K562 (cell line): ENCODE results near the gene ZNF669. TPM values are rescaled to one million over a fixed set of nuclear protein-coding genes. Genes with fewer than 3 reads are reported as not detected.

Experiments used
- AFF1 ChIP-seq, 2 experiments: fragments of 450-650 bp; IDR thresholded peaks; 2 replicates each; pipeline ENCODE4 v1.6.1; 2018; ENCODE audit warnings: mild to moderate bottlenecking in 2 of 2, low read depth in 1 of 2; ENCODE audit not compliant: partially characterized antibody in 2 of 2
- ATF1 ChIP-seq, 2 experiments: fragments of 450-650 bp in 1 of 2; IDR thresholded peaks; 2 replicates each; pipeline ENCODE4 v1.6.1; 2016; ENCODE audit warnings: missing compliant biosample characterization in 1 of 2, missing genetic modification characterization in 1 of 2
- BHLHE40 ChIP-seq: IDR thresholded peaks from 2 replicates; pipeline ENCODE4 v1.6.1; 2011; ENCODE audit warnings: low read length, improper control_type of control experiment
- DNMT1 ChIP-seq: fragments of 450-650 bp; IDR thresholded peaks from 2 replicates; pipeline ENCODE4 v1.6.1; 2016; ENCODE audit warnings: antibody characterized with exemption, mild to moderate bottlenecking
- ETV6 ChIP-seq, 3 experiments: fragments of 150-350 bp in 1 of 3; sonication (generic) in 1 of 3; formaldehyde crosslinking in 1 of 3; IDR thresholded peaks; 2 replicates each; pipeline versions ENCODE4 v1.6.1 to v1.8.0; 2014 to 2022; ENCODE audit warnings: borderline replicate concordance in 2 of 3, low read depth in 2 of 3, antibody characterized with exemption in 1 of 3, low read length in 1 of 3, mild to moderate bottlenecking in 1 of 3, missing genetic modification reagents in 1 of 3
- HSF4 ChIP-seq: fragments of 250-450 bp; sonication (Bioruptor Pico); IDR thresholded peaks from 2 replicates; pipeline ENCODE4 v2.1.2; 2022; ENCODE audit warnings: mild to moderate bottlenecking, moderate library complexity, borderline replicate concordance
- JUNB ChIP-seq: fragments of 450-650 bp; formaldehyde crosslinking; conservative IDR thresholded peaks from 2 replicates; pipeline ENCODE4 v1.4.0; 2020; ENCODE audit warnings: mild to moderate bottlenecking
- KDM1A ChIP-seq, 2 experiments: fragments of 450-650 bp; IDR thresholded peaks; 2 replicates each; pipeline ENCODE4 v1.6.1; 2016; ENCODE audit warnings: mild to moderate bottlenecking in 2 of 2
- MYC ChIP-seq, 2 experiments: fragments of 250-450 bp in 1 of 2; sonication (Bioruptor Pico) in 1 of 2; IDR thresholded peaks; 2 replicates each; pipeline versions ENCODE4 v1.5.1 to v1.6.1; 2012 to 2021; ENCODE audit warnings: low read depth in 2 of 2, borderline replicate concordance in 1 of 2, improper control_type of control experiment in 1 of 2, low read length in 1 of 2, mild to moderate bottlenecking in 1 of 2, moderate library complexity in 1 of 2
- RBM22 ChIP-seq: fragments of 200-400 bp; formaldehyde crosslinking; IDR thresholded peaks from 2 replicates; pipeline ENCODE4 v1.6.1; 2018; ENCODE audit warnings: low read length, low read depth; ENCODE audit not compliant: poor library complexity, severe bottlenecking
- ZKSCAN1 ChIP-seq: fragments of 150-350 bp; IDR thresholded peaks from 2 replicates; pipeline ENCODE4 v1.6.1; 2016; ENCODE audit warnings: low read depth, low read length
- ZNF253 ChIP-seq: fragments of 250-450 bp; sonication (Bioruptor Pico); conservative IDR thresholded peaks from 2 replicates; pipeline ENCODE4 v1.6.1; 2021; ENCODE audit warnings: mild to moderate bottlenecking
- ZNF354B ChIP-seq: fragments of 250-450 bp; sonication (Bioruptor Pico); IDR thresholded peaks from 2 replicates; pipeline ENCODE4 v1.4.0; 2020
- ZNF589 ChIP-seq: fragments of 200-800 bp; sonication (Bioruptor generic); IDR thresholded peaks from 2 replicates; pipeline ENCODE4 v1.6.1; 2016; ENCODE audit warnings: low read depth, missing genetic modification characterization, missing compliant biosample characterization
- polyA plus RNA-seq, 8 experiments: library from polyadenylated mRNA; depleted of rRNA in 4 of 8; stranded (reverse) in 5 of 8; unstranded in 3 of 8; fragments of >200 nt; fragmentation: Nextera tagmentation in 2 of 8; fragmentation: Illumina TruSeq in 1 of 8; extraction: Ambion mirVana in 2 of 8; extraction: Trizol in 1 of 8; gene quantifications; 2 replicates each; pipeline versions ENCODE4 v1.2.1 to v1.2.3, GENCODE V29; 2011 to 2014; ENCODE audit warnings: inconsistent platforms in 1 of 8, missing spikeins in 1 of 8
- total RNA-seq, 7 experiments: library from RNA; depleted of rRNA in 6 of 7; stranded (reverse); fragments of >200 nt in 6 of 7; fragmentation: Illumina TruSeq in 2 of 7; extraction: Trizol in 2 of 7; gene quantifications; 2 replicates each; pipeline versions ENCODE4 v1.2.1 to v1.2.3, GENCODE V29; 2011 to 2021; ENCODE audit warnings: low replicate concordance in 1 of 7
- TF ChIP-seq, protein P1 (sequence below): sonication (generic); formaldehyde crosslinking; IDR thresholded peaks from 2 replicates; pipeline ENCODE4 v1.8.0; 2022; ENCODE audit warnings: missing genetic modification reagents, mild to moderate bottlenecking, borderline replicate concordance
- TF ChIP-seq, protein P2 (sequence below): sonication (generic); formaldehyde crosslinking; IDR thresholded peaks from 2 replicates; pipeline ENCODE4 v1.8.1; 2023; ENCODE audit warnings: mild to moderate bottlenecking, missing genetic modification reagents
- TF ChIP-seq, protein P3 (sequence below): fragments of 250-450 bp; sonication (Bioruptor Pico); IDR thresholded peaks from 2 replicates; pipeline ENCODE4 v1.5.0; 2022; ENCODE audit warnings: mild to moderate bottlenecking

The ZNF669 gene
- total and polyA plus RNA-seq, 9 of the 15 experiments (the other 6 are each of a cell fraction or from before 2014, with no cell fraction given), result 5.3 to 18.3 (median 10.2) TPM

GRCh38 chr1:247103859-247104591, at the start of gene ZNF669 (continued):
- TF ChIP-seq AFF1 (IDR thresholded peaks at IDR 0.05; ENCODE audit: low read depth in 1 of 2, partially characterized antibody in 2 of 2) (peak in 1 of 2 experiments; percentile 52), HSF4 (no peak), ZKSCAN1 (peak; percentile 66), ZNF354B (CRISPR knock-in tag) (no peak), RBM22 (no peak), ZNF253 (CRISPR knock-in tag) (no peak), KDM1A (IDR thresholded peaks at IDR 0.05) (no peak), ATF1 (CRISPR knock-in tag; IDR thresholded peaks at IDR 0.05) (peak; percentile 33; the same call in 1 of the 2 replicates), ATF1 (tag; IDR thresholded peaks at IDR 0.05) (peak; percentile 89), DNMT1 (no peak), JUNB (CRISPR knock-in tag) (no peak), MYC (IDR thresholded peaks at IDR 0.05; ENCODE audit: low read depth, low read length) (peak; percentile 30; the same call in 1 of the 2 replicates), MYC (CRISPR knock-in tag; IDR thresholded peaks at IDR 0.05; ENCODE audit: borderline replicate concordance, low read depth) (no peak; the same call in 1 of the 2 replicates), BHLHE40 (peak; percentile 100), ETV6 (IDR thresholded peaks at IDR 0.05; ENCODE audit: borderline replicate concordance in 1 of 2, low read depth in 2 of 2, low read length in 1 of 2) (no peak; a peak in 1 of 4 replicates), ETV6 (CRISPR knock-in tag; IDR thresholded peaks at IDR 0.05; ENCODE audit: borderline replicate concordance) (no peak), ZNF589 (CRISPR knock-in tag) (no peak)
- TF ChIP-seq, protein P1, sequence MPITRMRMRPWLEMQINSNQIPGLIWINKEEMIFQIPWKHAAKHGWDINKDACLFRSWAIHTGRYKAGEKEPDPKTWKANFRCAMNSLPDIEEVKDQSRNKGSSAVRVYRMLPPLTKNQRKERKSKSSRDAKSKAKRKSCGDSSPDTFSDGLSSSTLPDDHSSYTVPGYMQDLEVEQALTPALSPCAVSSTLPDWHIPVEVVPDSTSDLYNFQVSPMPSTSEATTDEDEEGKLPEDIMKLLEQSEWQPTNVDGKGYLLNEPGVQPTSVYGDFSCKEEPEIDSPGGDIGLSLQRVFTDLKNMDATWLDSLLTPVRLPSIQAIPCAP (CRISPR knock-in tag), result no peak
- TF ChIP-seq, protein P2, sequence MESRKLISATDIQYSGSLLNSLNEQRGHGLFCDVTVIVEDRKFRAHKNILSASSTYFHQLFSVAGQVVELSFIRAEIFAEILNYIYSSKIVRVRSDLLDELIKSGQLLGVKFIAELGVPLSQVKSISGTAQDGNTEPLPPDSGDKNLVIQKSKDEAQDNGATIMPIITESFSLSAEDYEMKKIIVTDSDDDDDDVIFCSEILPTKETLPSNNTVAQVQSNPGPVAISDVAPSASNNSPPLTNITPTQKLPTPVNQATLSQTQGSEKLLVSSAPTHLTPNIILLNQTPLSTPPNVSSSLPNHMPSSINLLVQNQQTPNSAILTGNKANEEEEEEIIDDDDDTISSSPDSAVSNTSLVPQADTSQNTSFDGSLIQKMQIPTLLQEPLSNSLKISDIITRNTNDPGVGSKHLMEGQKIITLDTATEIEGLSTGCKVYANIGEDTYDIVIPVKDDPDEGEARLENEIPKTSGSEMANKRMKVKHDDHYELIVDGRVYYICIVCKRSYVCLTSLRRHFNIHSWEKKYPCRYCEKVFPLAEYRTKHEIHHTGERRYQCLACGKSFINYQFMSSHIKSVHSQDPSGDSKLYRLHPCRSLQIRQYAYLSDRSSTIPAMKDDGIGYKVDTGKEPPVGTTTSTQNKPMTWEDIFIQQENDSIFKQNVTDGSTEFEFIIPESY (CRISPR knock-in tag), result no peak
- TF ChIP-seq, protein P3, sequence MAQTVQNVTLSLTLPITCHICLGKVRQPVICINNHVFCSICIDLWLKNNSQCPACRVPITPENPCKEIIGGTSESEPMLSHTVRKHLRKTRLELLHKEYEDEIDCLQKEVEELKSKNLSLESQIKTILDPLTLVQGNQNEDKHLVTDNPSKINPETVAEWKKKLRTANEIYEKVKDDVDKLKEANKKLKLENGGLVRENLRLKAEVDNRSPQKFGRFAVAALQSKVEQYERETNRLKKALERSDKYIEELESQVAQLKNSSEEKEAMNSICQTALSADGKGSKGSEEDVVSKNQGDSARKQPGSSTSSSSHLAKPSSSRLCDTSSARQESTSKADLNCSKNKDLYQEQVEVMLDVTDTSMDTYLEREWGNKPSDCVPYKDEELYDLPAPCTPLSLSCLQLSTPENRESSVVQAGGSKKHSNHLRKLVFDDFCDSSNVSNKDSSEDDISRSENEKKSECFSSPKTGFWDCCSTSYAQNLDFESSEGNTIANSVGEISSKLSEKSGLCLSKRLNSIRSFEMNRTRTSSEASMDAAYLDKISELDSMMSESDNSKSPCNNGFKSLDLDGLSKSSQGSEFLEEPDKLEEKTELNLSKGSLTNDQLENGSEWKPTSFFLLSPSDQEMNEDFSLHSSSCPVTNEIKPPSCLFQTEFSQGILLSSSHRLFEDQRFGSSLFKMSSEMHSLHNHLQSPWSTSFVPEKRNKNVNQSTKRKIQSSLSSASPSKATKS (CRISPR knock-in tag), result no peak
